ENCODE measurements around the gene SRP68.

The SRP68 gene

GRCh38 chr17:76053246-76054111, 18.8 kb downstream of the SRP68 start (continued):
- TF ChIP-seq PRDM6 (tag by site-specific recombination; IDR thresholded peaks at IDR 0.05) (peak; percentile 51), SALL2 (tag by site-specific recombination; IDR thresholded peaks at IDR 0.05; ENCODE audit: borderline replicate concordance) (no peak), ZSCAN16 (tag by site-specific recombination; IDR thresholded peaks at IDR 0.05) (no peak), ZNF449 (tag by site-specific recombination; IDR thresholded peaks at IDR 0.05) (no peak), ZNF610 (tag by site-specific recombination; IDR thresholded peaks at IDR 0.05; ENCODE audit: borderline replicate concordance) (no peak), REPIN1 (tag by site-specific recombination; IDR thresholded peaks at IDR 0.05; ENCODE audit: low read depth) (no peak), ZNF544 (tag by site-specific recombination; IDR thresholded peaks at IDR 0.05) (no peak), ZNF639 (tag by site-specific recombination; IDR thresholded peaks at IDR 0.05) (no peak), ZFHX2 (tag by site-specific recombination; conservative IDR thresholded peaks at IDR 0.05) (peak; percentile 63), GLIS2 (tag by site-specific recombination; IDR thresholded peaks at IDR 0.05) (no peak), ZNF785 (tag by site-specific recombination; IDR thresholded peaks at IDR 0.05) (no peak), ZNF148 (tag by site-specific recombination; IDR thresholded peaks at IDR 0.05; ENCODE audit: borderline replicate concordance) (no peak), ZNF140 (tag by site-specific recombination; IDR thresholded peaks at IDR 0.05) (no peak), YY2 (tag by site-specific recombination; IDR thresholded peaks at IDR 0.05) (no peak), ZNF501 (tag by site-specific recombination; IDR thresholded peaks at IDR 0.05) (no peak), ZNF266 (tag by site-specific recombination; IDR thresholded peaks at IDR 0.05; ENCODE audit: low read depth) (no peak), KLF7 (tag by site-specific recombination; IDR thresholded peaks at IDR 0.05; ENCODE audit: borderline replicate concordance) (no peak), PRDM4 (tag by site-specific recombination; IDR thresholded peaks at IDR 0.05) (no peak), ZNF530 (tag by site-specific recombination; IDR thresholded peaks at IDR 0.05; ENCODE audit: low read depth) (no peak), KLF1 (tag by site-specific recombination; IDR thresholded peaks at IDR 0.05) (peak; percentile 44), OSR2 (tag by site-specific recombination; IDR thresholded peaks at IDR 0.05) (no peak)

Data from HEK293 (cell line).